Testis (tissue), 2 donors: ENCODE measurements around the gene TAP2.

Source experiments
- POLR2A ChIP-seq: fragments of 450-650 bp; IDR thresholded peaks from one replicate; pipeline ENCODE4 v1.6.1; 2017; ENCODE audit warnings: antibody characterized with exemption, mild to moderate bottlenecking, moderate library complexity
- TF ChIP-seq, protein P1 (sequence below), 3 experiments: fragments of 450-650 bp in 2 of 3; fragments of 200-600 bp in 1 of 3; sonication (generic) in 1 of 3; IDR thresholded peaks; one replicate each; pipeline ENCODE4 v1.5.1; 2016 to 2019; ENCODE audit warnings: antibody characterized with exemption in 3 of 3, mild to moderate bottlenecking in 2 of 3, moderate library complexity in 1 of 3

- TF ChIP-seq, protein P1, sequence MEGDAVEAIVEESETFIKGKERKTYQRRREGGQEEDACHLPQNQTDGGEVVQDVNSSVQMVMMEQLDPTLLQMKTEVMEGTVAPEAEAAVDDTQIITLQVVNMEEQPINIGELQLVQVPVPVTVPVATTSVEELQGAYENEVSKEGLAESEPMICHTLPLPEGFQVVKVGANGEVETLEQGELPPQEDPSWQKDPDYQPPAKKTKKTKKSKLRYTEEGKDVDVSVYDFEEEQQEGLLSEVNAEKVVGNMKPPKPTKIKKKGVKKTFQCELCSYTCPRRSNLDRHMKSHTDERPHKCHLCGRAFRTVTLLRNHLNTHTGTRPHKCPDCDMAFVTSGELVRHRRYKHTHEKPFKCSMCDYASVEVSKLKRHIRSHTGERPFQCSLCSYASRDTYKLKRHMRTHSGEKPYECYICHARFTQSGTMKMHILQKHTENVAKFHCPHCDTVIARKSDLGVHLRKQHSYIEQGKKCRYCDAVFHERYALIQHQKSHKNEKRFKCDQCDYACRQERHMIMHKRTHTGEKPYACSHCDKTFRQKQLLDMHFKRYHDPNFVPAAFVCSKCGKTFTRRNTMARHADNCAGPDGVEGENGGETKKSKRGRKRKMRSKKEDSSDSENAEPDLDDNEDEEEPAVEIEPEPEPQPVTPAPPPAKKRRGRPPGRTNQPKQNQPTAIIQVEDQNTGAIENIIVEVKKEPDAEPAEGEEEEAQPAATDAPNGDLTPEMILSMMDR (IDR thresholded peaks at IDR 0.05): peak in 2 of 3 experiments; percentile 5 to 26
- no peak for TF ChIP-seq POLR2A
These were observed 12.6 kb downstream of the TAP2 start for GRCh38 chr6:32825966-32826365.
